GM23338 (cell line): ENCODE data around the gene PCDHB15.
"Not testable (repeated sequence)": the region's sequence is repeated elsewhere in the genome, so short reads cannot be mapped to it uniquely, and the experiment has no call there.

ENCODE experiments used
- ETS1 ChIP-seq: IDR thresholded peaks from 2 replicates; pipeline ENCODE4 v1.6.1; 2016; ENCODE audit warnings: antibody characterized with exemption
- EZH2 ChIP-seq: fragments of 200-600 bp; sonication (generic); IDR thresholded peaks from one replicate; pipeline ENCODE4 v1.8.0; 2017; ENCODE audit warnings: antibody characterized with exemption, mild to moderate bottlenecking, low read depth; ENCODE audit not compliant: unreplicated experiment
- EZH2phosphoT487 ChIP-seq: fragments of 200-600 bp; sonication (generic); IDR thresholded peaks from one replicate; pipeline ENCODE4 v1.8.1; 2018; ENCODE audit warnings: antibody characterized with exemption; ENCODE audit not compliant: unreplicated experiment
- JUNB ChIP-seq: IDR thresholded peaks from one replicate; pipeline ENCODE4 v1.6.1; 2016; ENCODE audit warnings: antibody characterized with exemption; ENCODE audit not compliant: unreplicated experiment
- POLR2AphosphoS5 ChIP-seq: IDR thresholded peaks from 2 replicates; pipeline ENCODE4 v1.6.1; 2016; ENCODE audit warnings: antibody characterized with exemption, low read depth
- REST ChIP-seq: IDR thresholded peaks from one replicate; pipeline ENCODE4 v1.6.1; 2018; ENCODE audit warnings: antibody characterized with exemption; ENCODE audit not compliant: unreplicated experiment
- TF ChIP-seq, protein P1 (sequence below), 2 experiments: fragments of 200-600 bp in 1 of 2; sonication (generic) in 1 of 2; conservative IDR thresholded peaks; 2 replicates each; pipeline versions ENCODE4 v1.5.1 to v1.6.1; 2016 to 2017; ENCODE audit warnings: antibody characterized with exemption in 2 of 2, low read depth in 2 of 2, mild to moderate bottlenecking in 2 of 2, moderate library complexity in 1 of 2

DNA sequence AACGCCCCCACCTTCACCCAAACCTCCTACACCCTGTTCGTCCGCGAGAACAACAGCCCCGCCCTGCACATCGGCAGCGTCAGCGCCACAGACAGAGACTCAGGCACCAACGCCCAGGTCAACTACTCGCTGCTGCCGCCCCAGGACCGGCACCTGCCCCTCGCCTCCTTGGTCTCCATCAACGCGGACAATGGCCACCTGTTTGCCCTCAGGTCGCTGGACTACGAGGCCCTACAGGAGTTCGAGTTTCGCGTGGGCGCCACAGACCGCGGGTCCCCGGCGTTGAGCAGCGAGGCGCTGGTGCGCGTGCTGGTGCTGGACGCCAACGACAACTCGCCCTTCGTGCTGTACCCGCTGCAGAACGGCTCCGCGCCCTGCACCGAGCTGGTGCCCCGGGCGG is 20.4 kb upstream of the PCDHB15 start:
- TF ChIP-seq, protein P1, sequence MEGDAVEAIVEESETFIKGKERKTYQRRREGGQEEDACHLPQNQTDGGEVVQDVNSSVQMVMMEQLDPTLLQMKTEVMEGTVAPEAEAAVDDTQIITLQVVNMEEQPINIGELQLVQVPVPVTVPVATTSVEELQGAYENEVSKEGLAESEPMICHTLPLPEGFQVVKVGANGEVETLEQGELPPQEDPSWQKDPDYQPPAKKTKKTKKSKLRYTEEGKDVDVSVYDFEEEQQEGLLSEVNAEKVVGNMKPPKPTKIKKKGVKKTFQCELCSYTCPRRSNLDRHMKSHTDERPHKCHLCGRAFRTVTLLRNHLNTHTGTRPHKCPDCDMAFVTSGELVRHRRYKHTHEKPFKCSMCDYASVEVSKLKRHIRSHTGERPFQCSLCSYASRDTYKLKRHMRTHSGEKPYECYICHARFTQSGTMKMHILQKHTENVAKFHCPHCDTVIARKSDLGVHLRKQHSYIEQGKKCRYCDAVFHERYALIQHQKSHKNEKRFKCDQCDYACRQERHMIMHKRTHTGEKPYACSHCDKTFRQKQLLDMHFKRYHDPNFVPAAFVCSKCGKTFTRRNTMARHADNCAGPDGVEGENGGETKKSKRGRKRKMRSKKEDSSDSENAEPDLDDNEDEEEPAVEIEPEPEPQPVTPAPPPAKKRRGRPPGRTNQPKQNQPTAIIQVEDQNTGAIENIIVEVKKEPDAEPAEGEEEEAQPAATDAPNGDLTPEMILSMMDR (conservative IDR thresholded peaks at IDR 0.05; ENCODE audit: low read depth in 2 of 2) = not testable (repeated sequence)
- TF ChIP-seq REST, ETS1, POLR2AphosphoS5, EZH2, JUNB, EZH2phosphoT487: not testable (repeated sequence)
